Mesothelial cell of epicardium (in vitro differentiated cells): Measurements from ENCODE around the gene NUPR1. TPM values are rescaled to one million over a fixed set of nuclear protein-coding genes. Genes with fewer than 3 reads are reported as not detected.
"Not testable (repeated sequence)": the region's sequence is repeated elsewhere in the genome, so short reads cannot be mapped to it uniquely, and the experiment has no call there.

Experiments
- DNase-seq, 2 experiments: peaks; one replicate each; pipeline ENCODE4 v3.0.0; 2021; ENCODE audit warnings: low spot score in 2 of 2; ENCODE audit not compliant: unreplicated experiment in 2 of 2
- H3K27ac Mint-ChIP-seq: 2 replicates; pipeline ENCODE4 v1.8.0; 2021; ENCODE audit warnings: mixed read lengths
- H3K27me3 Mint-ChIP-seq: 2 replicates; pipeline ENCODE4 v1.8.0; 2021; ENCODE audit warnings: low read depth, mixed read lengths
- H3K36me3 Mint-ChIP-seq: 2 replicates; pipeline ENCODE4 v1.8.0; 2021; ENCODE audit warnings: mixed read lengths
- H3K4me1 Mint-ChIP-seq: 2 replicates; pipeline ENCODE4 v1.8.0; 2021; ENCODE audit warnings: mixed read lengths
- H3K4me3 Mint-ChIP-seq: 2 replicates; pipeline ENCODE4 v1.8.0; 2021; ENCODE audit warnings: mild to moderate bottlenecking, moderate library complexity, mixed read lengths
- H3K9me3 Mint-ChIP-seq: 2 replicates; pipeline ENCODE4 v1.8.0; 2021; ENCODE audit warnings: mixed read lengths
- total RNA-seq: library from RNA; stranded (reverse); gene quantifications from 3 replicates; pipeline ENCODE4 v1.2.1, GENCODE V29; 2021
- TF ChIP-seq, protein P1 (sequence below): fragments of 200-600 bp; sonication (generic); IDR thresholded peaks from one replicate; pipeline ENCODE4 v1.5.0; 2021; ENCODE audit warnings: antibody characterized with exemption; ENCODE audit not compliant: unreplicated experiment

NUPR1 gene
- total RNA-seq, 1 donor from 2014 or later: 12.3 TPM

GRCh38 chr16:28504707-28505404 is 33.9 kb downstream of the NUPR1 start:
- H3K27ac Mint-ChIP-seq: no peak overlapping the region
- TF ChIP-seq, protein P1, sequence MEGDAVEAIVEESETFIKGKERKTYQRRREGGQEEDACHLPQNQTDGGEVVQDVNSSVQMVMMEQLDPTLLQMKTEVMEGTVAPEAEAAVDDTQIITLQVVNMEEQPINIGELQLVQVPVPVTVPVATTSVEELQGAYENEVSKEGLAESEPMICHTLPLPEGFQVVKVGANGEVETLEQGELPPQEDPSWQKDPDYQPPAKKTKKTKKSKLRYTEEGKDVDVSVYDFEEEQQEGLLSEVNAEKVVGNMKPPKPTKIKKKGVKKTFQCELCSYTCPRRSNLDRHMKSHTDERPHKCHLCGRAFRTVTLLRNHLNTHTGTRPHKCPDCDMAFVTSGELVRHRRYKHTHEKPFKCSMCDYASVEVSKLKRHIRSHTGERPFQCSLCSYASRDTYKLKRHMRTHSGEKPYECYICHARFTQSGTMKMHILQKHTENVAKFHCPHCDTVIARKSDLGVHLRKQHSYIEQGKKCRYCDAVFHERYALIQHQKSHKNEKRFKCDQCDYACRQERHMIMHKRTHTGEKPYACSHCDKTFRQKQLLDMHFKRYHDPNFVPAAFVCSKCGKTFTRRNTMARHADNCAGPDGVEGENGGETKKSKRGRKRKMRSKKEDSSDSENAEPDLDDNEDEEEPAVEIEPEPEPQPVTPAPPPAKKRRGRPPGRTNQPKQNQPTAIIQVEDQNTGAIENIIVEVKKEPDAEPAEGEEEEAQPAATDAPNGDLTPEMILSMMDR: no peak
- no peak for DNase-seq
- no peak overlapping the region for H3K4me3 Mint-ChIP-seq
- H3K36me3 Mint-ChIP-seq: no peaks in the 10 kb centered on the region
- H3K4me1 Mint-ChIP-seq: peaks cover 4% of the 10 kb centered on the region
- H3K27me3 Mint-ChIP-seq: peaks cover 8% of the 10 kb centered on the region
- no peaks in the 10 kb centered on the region for H3K9me3 Mint-ChIP-seq

- Mint-ChIP-seq H3K4me1 (peaks cover 4% of the 10 kb centered on the region), H3K9me3 (no peaks in the 10 kb centered on the region), H3K4me3 (no peak overlapping the region), H3K27ac (no peak overlapping the region), H3K36me3 (no peaks in the 10 kb centered on the region), H3K27me3 (peaks cover 8% of the 10 kb centered on the region)
- DNase-seq: no peak
- TF ChIP-seq, protein P1: no peak
Observed at GRCh38 chr16:28503470-28504259, 35.1 kb downstream of the NUPR1 start.

DNA sequence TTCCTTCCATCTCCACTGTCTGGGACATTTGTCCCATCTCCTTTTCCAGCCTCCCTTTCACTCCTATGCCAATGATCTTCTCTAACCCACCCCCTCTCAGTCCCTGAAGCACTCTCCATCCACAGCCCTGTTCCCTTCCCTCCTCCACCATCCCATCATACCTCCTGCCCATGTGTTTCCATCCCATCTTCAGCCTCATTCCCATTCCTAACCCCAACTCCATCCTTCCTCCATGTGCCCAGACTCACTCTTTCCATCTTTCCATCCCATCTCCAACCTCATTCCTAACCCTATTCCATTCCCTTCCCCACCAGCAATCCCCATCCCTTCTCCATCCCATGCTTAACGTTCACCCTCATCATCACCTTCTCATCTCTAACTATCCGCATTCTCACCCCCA is 36.5 kb downstream of the NUPR1 start:
- H3K36me3 Mint-ChIP-seq: no peaks in the 10 kb centered on the region
- DNase-seq: no peak

DNA sequence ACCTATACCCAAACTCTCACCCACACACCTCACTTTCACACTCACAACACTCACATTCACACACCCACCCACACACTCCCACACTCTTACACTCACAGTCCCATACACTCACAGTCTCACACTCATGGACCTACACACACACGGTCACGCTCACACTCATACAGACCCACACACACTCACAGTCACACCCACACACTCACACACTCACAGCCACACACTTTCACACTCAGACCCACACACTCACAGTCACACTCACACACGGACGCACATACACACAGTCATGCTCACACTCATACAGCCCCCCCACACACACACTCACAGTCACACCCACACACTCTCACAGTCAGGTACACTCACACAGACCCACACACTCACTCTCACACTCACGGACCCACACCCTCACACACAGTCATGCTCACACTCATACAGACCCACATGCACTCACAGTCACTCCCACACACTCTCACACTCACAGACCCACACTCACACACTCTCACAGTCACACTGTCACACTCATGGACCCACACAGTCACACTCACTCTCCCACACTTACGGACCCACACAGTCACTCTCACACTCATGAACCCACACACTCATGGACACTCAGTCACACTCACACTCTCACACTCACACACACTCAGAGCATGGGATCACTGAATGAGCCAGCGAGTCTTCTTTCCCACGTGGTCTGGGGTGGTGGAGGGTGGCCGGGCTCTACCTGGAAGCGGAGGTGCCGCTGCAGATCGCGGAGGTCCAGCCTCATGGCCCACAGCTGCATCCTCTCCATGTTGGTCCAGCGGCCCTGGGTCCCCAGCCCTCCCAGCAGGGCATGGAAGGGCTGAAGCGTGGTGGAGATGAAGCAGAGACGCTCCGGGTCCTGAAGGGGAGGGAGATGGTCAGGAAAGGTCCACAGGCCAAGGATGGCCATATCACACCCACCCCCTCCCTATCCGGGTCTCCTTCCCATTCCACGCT is 37.2 kb downstream of the NUPR1 start:
- H3K9me3 Mint-ChIP-seq: no peaks in the 10 kb centered on the region
- H3K36me3 Mint-ChIP-seq: no peaks in the 10 kb centered on the region
- H3K27ac Mint-ChIP-seq: no peak overlapping the region
- H3K4me1 Mint-ChIP-seq: peaks cover 4% of the 10 kb centered on the region
- DNase-seq: no peak
- no peak overlapping the region for H3K4me3 Mint-ChIP-seq
- H3K27me3 Mint-ChIP-seq: peaks cover 8% of the 10 kb centered on the region
- TF ChIP-seq, protein P1: no peak

More for the DNA sequence above, 36.5 kb downstream of the NUPR1 start:
- H3K4me1 Mint-ChIP-seq: peaks cover 4% of the 10 kb centered on the region
- H3K27me3 Mint-ChIP-seq: peaks cover 8% of the 10 kb centered on the region
- no peak overlapping the region for H3K4me3 Mint-ChIP-seq
- TF ChIP-seq, protein P1: no peak
- H3K27ac Mint-ChIP-seq: no peak overlapping the region
- no peaks in the 10 kb centered on the region for H3K9me3 Mint-ChIP-seq

DNA sequence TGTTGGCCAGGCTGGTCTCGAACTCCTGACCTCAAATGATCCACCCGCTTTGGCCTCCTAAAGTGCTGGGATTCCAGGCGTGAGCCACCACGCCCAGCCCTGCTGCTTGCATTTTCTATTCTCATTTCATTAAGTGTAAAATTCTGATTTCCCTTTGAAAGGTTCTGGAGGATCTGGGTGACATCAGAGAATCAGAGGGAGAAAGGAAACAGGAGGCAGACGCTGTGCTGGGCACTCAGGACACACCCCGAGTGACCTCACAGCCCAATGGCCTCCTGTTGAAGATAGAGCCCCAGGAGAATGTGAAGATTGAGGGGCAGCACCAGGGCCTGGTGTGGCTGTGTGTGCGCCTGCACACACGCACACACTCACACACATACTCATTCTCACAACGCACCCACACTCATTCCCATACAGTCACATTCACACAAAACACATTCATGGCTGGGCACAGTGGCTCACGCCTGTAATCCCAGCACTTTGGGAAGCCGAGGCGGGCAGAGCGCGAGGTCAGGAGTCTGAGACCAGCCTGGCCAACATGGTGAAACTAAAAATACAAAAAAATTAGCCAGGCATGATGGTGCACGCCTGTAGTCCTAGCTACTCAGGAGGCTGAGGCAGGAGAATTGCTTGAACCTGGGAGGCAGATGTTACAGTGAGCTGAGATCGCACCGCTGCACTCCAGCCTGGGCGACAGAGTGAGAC is 38.1 kb downstream of the NUPR1 start:
- H3K27ac Mint-ChIP-seq, H3K9me3 Mint-ChIP-seq, H3K4me1 Mint-ChIP-seq, H3K27me3 Mint-ChIP-seq, H3K36me3 Mint-ChIP-seq, H3K4me3 Mint-ChIP-seq, DNase-seq: not testable (repeated sequence)
